ENCODE data around the gene LMTK3.

The LMTK3 gene

DNA sequence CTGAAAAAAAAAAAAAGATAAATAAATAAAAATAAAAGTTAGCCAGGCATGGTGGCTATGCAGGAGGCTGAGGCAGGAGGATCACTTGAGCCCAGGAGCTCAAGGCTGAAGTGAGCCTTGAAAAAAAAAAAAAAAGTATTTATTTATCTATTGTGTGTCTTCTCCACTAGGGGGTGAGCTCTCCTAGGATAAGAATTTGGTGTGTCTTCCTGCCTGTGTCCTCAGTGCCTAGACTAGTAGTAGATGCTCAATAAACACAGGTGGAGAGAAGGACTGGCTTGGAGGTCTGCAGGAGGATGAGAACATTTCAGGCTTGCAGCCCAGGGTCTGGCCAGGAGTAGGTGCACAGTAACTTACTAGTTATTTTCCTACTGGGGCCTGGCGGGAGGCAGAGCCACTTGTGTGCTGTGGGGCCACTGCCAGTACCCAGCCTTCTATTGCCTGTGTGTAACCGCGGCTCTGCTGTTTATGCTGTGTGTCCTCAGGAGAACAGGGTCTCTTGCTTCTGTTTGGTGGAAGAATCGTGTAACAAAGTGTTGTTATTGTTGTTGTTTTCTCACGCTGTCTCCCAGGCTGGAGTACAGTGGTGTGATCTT, 5.4 kb downstream of the LMTK3 start:
- Mint-ChIP-seq H3K27ac (no peak overlapping the region), H3K4me3 (no peak overlapping the region)

DNA sequence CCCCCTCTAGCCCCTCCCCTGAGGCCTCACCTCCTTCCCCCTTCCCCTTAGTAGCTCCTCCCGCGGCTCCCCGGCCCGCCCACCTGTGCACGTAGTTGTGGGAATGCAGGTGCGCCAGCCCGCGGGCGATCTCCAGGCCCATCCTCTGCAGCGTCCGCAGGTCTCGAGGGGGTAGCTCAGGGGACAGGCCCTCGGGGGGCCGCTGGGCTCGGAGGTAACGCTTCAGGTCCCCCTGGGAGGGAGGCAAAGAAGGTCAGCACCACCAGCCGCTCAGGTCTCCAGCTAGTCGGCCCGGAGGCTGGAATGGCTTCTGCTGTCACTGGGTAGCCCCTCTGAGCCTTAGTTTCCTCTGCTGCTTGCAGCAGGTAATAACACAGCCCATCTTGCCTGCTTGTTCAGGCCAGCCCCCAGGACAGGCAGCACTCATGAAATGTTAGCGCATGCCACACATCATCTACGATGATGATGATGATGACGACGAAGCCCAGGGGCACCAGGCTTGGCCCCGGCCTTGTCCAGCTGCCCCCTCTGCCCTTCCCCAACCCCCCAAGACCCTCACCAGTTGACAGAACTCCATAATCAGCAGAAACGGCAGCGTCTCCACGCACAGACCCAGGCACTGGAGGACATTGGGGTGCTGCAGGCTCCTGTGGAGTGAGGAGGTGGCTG, 9.2 kb downstream of the LMTK3 start:
- H3K4me3 Mint-ChIP-seq, result peak overlapping the region; percentile 76

More for the DNA sequence above, 5.4 kb downstream of the LMTK3 start:
- H3K4me1 Mint-ChIP-seq (ENCODE audit: low read depth), result peaks cover 9% of the 10 kb centered on the region
- H3K9me3 Mint-ChIP-seq, result no peaks in the 10 kb centered on the region
- no peaks in the 10 kb centered on the region for H3K36me3 Mint-ChIP-seq (ENCODE audit: low read depth)
- H3K27me3 Mint-ChIP-seq (ENCODE audit: low read depth), result peaks cover 3% of the 10 kb centered on the region

DNA sequence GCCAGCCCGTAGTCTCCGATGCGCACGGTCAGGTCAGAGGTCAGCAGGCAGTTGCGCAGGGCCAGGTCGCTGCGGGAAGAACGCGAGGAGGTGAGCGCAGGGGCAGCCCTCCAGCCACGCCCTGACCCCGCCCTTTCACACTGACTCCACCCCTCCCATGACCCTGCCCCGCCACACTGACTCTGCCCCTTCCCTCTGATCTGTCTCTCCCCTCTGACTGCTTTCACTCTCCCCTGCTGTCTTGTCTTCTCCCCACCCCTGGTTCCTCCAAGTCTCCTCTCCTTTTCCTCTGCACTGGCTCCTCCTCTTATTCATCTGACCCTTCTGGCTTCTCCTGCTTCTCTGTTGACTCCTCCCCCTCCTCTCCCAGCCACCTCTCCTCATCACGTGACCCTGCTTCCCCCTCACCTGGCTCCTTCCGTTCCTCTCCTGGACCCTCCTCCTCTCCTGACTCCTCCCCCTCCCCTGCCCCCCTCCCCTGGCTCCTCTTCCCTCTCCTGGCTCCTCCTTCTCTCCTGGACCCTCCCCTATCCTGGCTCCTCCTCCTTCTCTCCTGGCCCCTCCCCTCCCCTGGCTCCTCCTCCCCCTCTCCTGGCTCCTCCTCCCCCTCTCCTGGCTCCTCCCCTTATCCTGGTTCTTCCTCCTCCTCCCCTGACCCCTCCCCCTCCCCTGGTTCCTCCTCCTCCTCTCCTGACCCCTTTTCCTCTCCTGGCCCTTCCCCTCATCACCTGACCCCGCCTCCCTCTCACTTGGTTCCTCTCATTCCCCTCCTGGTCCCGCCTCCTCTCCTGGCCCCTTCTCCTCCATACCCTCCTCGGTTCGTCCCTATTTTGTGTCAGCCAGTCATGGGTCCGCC, 9.9 kb downstream of the LMTK3 start:
- H3K27me3 Mint-ChIP-seq (ENCODE audit: low read depth), result peaks cover 9% of the 10 kb centered on the region

More for the DNA sequence above, 9.2 kb downstream of the LMTK3 start:
- Mint-ChIP-seq H3K4me1 (ENCODE audit: low read depth) (peaks cover 7% of the 10 kb centered on the region), H3K27me3 (ENCODE audit: low read depth) (peaks cover 9% of the 10 kb centered on the region), H3K36me3 (ENCODE audit: low read depth) (no peaks in the 10 kb centered on the region), H3K9me3 (no peaks in the 10 kb centered on the region), H3K27ac (no peak overlapping the region)

DNA sequence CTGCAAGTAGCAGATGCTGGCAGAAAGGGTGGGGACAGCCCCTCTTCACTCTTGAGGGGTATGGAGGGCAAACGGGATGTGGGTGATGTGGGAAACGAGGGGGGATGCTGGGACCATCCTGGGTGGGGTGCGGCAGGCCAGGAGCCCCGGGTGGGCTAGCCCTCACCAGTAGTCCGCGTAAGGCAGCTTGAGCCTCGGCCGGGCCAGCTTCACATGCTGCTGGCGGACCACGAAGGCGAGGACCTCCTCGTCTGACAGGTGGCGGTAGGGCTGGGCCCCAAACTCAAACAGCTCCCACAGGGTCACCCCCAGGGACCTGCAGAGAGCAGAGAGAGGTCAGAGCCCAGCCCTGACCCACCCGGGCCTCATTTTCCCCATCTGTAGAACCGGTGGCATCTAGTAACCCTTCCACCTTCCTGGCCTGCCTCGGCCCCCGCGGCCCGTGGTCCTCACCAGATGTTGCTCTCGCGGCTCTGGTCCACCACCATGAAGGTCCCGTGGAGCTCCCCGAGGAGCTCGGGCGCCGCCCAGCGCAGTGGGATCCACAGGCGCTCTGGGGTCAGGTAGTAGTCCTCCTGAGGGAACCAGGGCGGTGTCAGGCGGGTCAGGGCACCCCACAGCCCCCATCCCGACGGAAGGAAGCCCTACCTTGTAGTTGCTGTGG, 10.7 kb downstream of the LMTK3 start:
- peaks cover 10% of the 10 kb centered on the region for H3K27me3 Mint-ChIP-seq (ENCODE audit: low read depth)
- peak overlapping the region; percentile 76 for H3K4me3 Mint-ChIP-seq
- H3K27ac Mint-ChIP-seq, result no peak overlapping the region
- no peaks in the 10 kb centered on the region for H3K9me3 Mint-ChIP-seq
- H3K4me1 Mint-ChIP-seq (ENCODE audit: low read depth), result peaks cover 7% of the 10 kb centered on the region
- no peaks in the 10 kb centered on the region for H3K36me3 Mint-ChIP-seq (ENCODE audit: low read depth)

More for the DNA sequence above, 9.9 kb downstream of the LMTK3 start:
- Mint-ChIP-seq H3K4me1 (ENCODE audit: low read depth) (peaks cover 7% of the 10 kb centered on the region), H3K36me3 (ENCODE audit: low read depth) (no peaks in the 10 kb centered on the region), H3K4me3 (peak overlapping the region; percentile 76), H3K9me3 (no peaks in the 10 kb centered on the region), H3K27ac (peak overlapping the region; percentile 76)

DNA sequence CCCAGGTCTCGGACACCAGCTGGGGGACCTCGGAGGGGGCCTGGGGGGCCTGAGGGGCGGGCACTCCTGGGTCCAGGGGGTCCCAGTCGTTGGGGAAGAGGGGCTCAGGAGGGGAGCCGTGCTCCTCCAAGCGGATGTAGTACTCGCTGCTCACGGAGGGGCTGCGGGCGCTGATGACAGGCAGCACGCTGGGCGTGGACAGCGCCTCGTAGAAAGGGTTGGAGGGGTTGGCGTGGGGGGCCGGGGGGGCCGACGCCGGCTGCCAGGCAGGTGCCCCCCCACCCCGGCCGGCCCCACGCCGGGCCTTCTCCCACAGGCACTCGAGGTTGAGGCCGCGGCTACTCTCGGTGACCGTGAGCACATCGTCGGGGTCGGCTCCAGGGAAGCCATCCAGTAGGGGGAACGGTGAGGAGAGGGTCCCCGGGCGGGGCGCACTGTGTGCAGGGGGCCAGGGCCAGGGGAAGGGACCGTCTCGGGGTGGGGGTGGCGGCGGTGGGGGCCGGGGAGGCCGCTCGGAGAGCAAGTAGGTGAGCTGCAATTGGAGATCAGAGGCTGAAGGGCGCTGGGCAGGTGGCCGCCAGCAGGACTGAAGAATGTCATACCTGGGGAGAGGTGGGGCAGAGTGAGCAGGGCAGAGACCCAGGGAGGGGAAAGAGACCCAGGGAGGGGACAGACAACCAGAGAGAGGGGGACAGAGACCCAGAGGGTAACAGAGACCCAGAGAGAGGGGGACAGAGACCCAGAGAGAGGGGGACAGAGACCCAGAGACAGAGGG, 12.1 kb downstream of the LMTK3 start:
- H3K4me3 Mint-ChIP-seq, result no peak overlapping the region
- no peaks in the 10 kb centered on the region for H3K36me3 Mint-ChIP-seq (ENCODE audit: low read depth)
- no peak overlapping the region for H3K27ac Mint-ChIP-seq
- no peaks in the 10 kb centered on the region for H3K9me3 Mint-ChIP-seq
- H3K27me3 Mint-ChIP-seq (ENCODE audit: low read depth), result peaks cover 25% of the 10 kb centered on the region
- H3K4me1 Mint-ChIP-seq (ENCODE audit: low read depth), result peaks cover 14% of the 10 kb centered on the region

DNA sequence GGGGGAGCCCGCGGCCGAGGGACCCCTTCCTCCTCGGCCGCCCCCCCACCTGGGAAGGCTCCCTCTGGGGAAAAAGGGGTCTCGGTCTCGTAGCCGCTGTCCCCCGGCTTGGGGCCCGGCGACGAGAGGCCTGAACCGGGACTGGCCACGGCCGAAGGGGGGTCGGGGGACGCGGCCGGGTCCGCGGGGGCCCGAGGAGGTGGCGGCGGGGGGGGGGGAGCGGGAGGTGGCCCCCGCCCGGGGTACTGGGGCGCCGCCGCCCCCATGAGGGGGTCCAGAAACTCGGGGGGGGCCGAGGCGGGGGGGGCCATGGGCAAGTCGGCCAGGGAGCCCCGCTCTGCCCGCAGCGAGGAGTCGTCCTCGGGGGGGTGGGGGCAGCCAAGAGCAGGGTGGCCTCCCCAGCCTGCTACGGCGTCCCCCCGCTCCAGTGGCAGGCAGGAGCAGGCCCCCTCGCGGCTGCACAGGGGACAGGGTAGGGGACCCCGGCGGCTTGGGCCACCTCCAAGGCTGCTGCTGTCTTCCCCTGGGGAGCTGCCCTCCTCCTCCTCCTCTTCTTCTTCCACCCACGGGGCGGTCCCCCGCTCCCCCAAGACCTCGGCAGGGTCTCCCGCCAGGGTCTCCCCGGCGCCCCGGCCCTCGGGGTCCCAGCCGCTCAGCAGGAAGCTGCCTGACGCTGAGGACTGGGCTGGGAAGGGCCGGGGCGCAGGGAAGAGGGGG, 12.9 kb downstream of the LMTK3 start:
- H3K4me3 Mint-ChIP-seq, result no peak overlapping the region
- H3K27me3 Mint-ChIP-seq (ENCODE audit: low read depth), result peaks cover 29% of the 10 kb centered on the region
- no peaks in the 10 kb centered on the region for H3K9me3 Mint-ChIP-seq
- peaks cover 14% of the 10 kb centered on the region for H3K4me1 Mint-ChIP-seq (ENCODE audit: low read depth)
- no peaks in the 10 kb centered on the region for H3K36me3 Mint-ChIP-seq (ENCODE audit: low read depth)
- H3K27ac Mint-ChIP-seq, result no peak overlapping the region

DNA sequence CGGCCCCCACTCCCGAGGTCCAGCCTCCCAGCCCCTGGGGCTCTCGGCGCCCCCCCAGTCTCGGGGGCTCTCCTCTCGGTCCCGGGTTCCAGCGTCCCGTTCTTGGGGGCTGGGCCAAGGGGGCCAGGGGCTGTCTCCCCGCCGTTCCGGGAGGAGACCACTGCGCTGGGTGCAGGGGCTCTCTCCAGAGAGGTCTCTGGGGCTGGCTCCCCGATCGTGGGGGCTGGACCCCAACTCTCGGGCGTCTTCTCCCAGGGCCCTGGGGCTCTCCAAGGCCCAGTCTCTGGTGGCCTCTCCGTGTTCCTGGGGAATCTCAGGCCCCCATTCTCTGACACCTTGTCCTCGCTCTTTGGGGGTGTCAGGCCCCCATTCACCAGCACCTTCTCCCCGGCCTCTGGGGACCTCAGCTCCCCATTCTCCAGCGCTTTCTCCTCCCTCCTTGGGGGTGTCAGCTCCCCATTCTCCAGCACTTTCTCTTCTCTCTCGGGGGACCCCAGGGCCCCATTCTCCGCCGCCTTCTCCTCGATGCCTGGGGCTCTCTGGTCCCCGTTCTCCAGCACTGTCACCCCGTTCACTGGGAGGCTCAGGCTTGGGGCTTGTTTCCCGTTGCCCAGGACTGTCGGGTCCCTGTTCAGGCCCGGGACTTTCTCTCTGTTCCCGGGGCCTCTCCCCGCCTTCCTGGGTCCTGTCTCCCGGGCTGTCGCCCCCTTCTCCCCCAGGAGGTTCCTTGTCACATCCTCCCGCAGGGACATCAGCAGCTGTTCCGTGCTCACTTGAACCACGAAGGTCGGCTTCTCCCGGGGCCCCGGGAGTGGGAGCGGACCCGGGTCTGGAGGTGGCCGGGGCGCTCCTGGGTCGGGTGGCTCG, 13.7 kb downstream of the LMTK3 start:
- H3K27me3 Mint-ChIP-seq (ENCODE audit: low read depth), result peaks cover 30% of the 10 kb centered on the region
- H3K4me3 Mint-ChIP-seq, result no peak overlapping the region
- H3K27ac Mint-ChIP-seq, result no peak overlapping the region
- no peaks in the 10 kb centered on the region for H3K36me3 Mint-ChIP-seq (ENCODE audit: low read depth)
- H3K4me1 Mint-ChIP-seq (ENCODE audit: low read depth), result peaks cover 15% of the 10 kb centered on the region
- no peaks in the 10 kb centered on the region for H3K9me3 Mint-ChIP-seq

DNA sequence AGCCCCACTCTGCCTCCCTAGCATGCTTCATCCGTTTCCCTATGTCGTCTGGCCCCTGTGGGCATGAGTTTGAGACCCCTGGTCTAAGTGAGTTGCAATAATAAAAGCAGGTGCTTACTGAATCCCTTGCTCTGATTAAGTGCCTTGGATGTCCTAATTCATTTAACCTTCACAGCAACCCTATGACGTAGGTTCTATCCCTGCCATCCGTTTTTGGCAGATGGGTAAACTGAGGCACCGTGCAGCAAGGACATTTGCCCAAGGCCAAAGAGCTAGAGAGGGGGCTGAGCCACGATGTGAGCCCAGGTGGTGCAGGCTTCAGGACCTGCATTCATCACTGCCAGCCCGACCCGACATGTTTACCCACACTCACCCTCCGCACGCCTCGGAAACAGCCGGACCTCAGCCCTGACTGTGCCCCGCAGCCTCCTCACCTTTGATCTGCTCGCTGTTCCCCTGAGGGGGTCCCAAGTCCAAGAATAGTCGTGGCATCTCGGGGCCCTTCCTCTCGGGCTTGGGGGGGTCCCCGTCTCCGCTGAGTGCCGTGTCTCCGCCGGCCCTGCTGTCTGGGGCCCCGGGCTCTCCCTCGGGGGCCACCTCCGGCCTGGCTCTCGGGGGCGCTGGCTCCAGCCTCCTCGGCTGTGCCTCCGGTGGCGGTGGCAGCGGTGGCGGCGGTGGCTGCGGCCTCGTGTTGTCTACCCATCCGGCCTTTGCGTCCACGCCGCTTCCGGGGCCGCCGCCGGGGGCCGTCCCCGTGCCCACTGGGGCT, 14.5 kb downstream of the LMTK3 start:
- Mint-ChIP-seq H3K4me3 (no peak overlapping the region), H3K9me3 (no peaks in the 10 kb centered on the region), H3K36me3 (ENCODE audit: low read depth) (peaks cover 2% of the 10 kb centered on the region), H3K4me1 (ENCODE audit: low read depth) (peaks cover 22% of the 10 kb centered on the region), H3K27me3 (ENCODE audit: low read depth) (peaks cover 38% of the 10 kb centered on the region), H3K27ac (no peak overlapping the region)

DNA sequence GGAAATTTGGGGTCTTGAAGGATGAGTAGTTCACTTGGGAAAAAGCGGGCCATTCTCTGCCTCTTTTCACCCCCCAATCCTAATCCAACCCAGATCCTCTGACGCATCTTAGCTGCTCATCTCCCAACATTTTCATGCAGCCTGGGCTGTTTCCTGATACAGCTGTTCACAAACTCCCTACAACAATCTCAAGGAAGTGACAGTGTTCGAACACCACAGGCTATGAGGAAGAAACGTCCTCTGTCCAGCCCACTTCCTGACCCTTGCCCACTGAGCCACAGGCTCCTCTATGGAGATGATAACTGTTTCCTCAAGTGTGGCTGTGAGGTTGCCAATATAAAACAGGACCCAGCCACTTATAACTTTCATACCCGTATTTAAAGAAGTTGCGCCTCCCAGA, 16.2 kb downstream of the LMTK3 start:
- Mint-ChIP-seq H3K27ac (no peak overlapping the region), H3K4me1 (ENCODE audit: low read depth) (peaks cover 26% of the 10 kb centered on the region), H3K36me3 (ENCODE audit: low read depth) (peaks cover 2% of the 10 kb centered on the region), H3K4me3 (peak overlapping the region; percentile 60), H3K9me3 (no peaks in the 10 kb centered on the region), H3K27me3 (ENCODE audit: low read depth) (peaks cover 46% of the 10 kb centered on the region)

DNA sequence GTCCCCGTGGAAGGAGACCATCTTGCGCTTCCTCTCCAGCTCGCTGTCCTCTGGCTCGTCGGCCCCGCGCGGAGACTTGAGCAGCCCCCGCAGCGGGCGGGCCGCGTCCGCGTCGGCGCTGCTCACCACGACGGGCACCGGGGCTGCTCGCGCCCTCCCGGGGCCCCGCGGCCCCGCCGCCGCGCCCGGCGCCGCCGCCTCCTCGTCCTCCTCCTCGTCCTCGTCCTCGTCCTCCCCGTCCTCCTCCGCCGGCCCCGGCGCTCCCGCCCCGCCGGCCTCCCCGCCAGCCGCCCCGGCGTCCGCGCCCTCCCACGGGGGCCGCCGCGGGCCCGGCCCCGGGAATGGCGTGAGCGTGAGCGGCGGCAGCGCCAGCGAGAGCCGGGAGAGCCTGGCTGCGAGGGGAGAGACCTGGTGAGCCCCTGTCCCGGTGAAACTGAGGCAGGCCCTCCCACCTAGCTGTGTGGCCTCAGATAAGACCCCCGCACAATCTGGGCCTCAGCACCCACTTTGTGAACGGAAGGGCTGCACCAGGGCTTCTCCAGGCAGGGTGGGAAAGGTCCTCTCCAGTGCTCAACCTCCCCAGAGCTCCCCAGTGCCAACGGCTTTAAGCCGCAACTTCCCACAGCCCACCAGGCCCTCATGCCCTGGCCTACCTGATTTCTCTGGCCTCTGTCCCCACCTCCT, 17.8 kb downstream of the LMTK3 start:
- Mint-ChIP-seq H3K36me3 (ENCODE audit: low read depth) (peaks cover 2% of the 10 kb centered on the region), H3K27me3 (ENCODE audit: low read depth) (peaks cover 51% of the 10 kb centered on the region), H3K9me3 (no peaks in the 10 kb centered on the region), H3K4me1 (ENCODE audit: low read depth) (peaks cover 29% of the 10 kb centered on the region), H3K4me3 (peak overlapping the region; percentile 75), H3K27ac (no peak overlapping the region)

DNA sequence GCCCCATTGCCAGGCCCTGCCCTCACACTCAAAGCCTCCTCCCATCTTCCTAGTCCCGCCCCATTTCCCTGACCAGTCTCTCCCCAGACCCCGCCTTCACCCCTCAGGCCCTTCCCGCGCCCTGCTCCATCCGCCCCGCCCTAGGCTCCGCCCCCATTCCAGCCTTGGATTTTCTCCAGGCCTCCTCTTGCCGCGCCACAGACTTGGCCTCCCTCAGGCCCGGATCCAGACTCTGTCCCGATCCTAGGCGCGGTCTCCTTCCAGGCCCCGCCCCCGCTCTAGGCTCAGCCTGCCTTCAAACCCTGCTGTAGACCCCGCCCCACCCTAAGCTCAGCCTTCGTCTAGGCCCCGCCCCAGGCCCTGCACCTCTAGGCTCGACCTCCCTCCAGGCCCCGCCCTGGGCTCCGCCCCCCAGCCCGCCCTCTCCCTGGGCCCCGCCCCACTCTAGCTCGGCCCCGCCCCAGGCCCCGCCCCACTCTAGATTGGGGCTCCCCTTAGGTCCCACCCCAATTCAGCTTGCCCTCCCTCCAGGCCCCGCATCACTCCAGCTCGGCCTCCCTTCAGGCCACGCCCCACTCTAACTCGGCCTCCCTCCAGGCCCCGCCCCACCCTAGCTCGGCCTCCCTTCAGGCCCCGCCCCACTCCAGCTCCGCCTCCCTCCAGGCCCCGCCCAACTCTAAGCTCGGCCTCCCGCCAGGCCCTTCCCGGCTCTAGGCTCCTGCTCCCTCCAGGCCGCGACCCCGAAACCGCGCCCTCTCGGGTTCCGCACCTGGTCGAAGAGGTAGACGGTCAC, 18.5 kb downstream of the LMTK3 start:
- H3K4me1 Mint-ChIP-seq (ENCODE audit: low read depth), result peaks cover 29% of the 10 kb centered on the region
- H3K4me3 Mint-ChIP-seq, result peak overlapping the region; percentile 78
- peaks cover 2% of the 10 kb centered on the region for H3K36me3 Mint-ChIP-seq (ENCODE audit: low read depth)
- H3K27me3 Mint-ChIP-seq (ENCODE audit: low read depth), result peaks cover 51% of the 10 kb centered on the region
- H3K9me3 Mint-ChIP-seq, result no peaks in the 10 kb centered on the region
- H3K27ac Mint-ChIP-seq, result peak overlapping the region; percentile 73
